GM21381 (cell line): ENCODE measurements around the gene EPB41L4A.
"Not testable (repeated sequence)": the region's sequence is repeated elsewhere in the genome, so short reads cannot be mapped to it uniquely, and the experiment has no call there.

Source experiments
- ATAC-seq: cut with Tn5 transposase; IDR thresholded peaks from one replicate; pipeline ENCODE4 v1.9.1; 2021; ENCODE audit warnings: mild to moderate bottlenecking, moderate library complexity; ENCODE audit not compliant: unreplicated experiment

Gene EPB41L4A, protein sequence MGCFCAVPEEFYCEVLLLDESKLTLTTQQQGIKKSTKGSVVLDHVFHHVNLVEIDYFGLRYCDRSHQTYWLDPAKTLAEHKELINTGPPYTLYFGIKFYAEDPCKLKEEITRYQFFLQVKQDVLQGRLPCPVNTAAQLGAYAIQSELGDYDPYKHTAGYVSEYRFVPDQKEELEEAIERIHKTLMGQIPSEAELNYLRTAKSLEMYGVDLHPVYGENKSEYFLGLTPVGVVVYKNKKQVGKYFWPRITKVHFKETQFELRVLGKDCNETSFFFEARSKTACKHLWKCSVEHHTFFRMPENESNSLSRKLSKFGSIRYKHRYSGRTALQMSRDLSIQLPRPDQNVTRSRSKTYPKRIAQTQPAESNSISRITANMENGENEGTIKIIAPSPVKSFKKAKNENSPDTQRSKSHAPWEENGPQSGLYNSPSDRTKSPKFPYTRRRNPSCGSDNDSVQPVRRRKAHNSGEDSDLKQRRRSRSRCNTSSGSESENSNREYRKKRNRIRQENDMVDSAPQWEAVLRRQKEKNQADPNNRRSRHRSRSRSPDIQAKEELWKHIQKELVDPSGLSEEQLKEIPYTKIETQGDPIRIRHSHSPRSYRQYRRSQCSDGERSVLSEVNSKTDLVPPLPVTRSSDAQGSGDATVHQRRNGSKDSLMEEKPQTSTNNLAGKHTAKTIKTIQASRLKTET

DNA sequence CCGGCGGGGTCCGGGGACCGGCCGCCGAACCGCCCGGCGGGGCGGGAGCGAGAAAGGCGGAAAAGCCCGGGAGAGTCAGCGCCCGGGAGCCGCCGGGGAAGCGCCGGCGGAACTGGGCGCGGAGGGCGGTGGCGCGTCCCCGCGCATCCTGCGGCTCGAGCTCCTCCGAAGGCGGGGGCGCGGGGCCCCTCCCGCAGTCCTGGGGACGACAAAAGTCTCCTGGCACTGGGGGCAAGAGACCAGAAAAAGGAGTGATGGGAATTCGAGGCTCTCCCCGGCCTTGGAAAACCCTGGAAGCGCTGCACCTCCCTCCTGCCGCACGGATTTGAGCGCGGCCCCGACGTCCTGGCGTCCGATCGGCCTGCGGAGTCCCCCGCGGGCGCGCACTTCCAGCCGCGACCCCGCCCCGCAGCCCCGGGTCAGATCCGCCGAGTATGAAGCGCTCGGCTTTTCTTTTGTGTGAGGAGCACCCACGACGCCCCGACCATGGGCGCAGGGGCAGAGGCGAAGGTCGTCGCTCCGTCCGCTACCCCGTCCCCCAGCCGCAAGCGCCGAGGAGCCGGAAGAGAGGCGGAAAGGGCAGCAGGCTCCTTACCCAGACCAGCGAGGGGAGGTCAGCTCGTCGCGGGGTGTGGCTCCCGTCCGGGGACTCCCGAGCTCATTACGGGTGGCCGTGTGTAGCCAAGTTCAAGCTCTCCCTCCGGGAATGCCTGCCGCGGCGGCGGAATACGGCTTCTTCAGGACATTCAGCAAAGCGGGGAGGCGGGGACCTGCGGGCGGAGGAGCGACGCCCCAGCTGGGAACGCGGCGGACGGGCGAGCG lies at the start of gene EPB41L4A:
Gene EPB41L4A, minus strand, starts transcription at position 114 of the 822 bp plus-strand sequence. CDS start 238 bp downstream, outside the sequence.
- peak; percentile 28 for ATAC-seq

DNA sequence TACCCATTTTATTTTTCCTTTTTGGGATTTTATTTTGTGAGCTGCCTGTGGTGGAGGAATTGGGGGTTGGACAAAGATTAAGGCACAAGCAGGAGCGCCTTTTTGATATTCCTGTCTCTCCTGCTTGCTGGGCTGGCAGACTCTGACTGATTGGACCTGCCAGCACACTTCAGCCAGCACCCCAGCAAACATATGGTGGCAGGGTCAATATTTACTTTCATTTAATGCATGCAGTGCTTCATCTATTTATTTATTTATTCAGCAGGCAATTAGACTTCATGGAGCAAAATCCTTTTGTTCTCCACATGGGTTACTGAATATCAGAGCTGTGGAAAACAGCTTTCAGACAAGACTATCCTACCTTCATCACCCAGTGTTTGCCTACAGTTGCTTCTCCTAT lies 48.4 kb upstream of the EPB41L4A start:
- ATAC-seq, result no peak

DNA sequence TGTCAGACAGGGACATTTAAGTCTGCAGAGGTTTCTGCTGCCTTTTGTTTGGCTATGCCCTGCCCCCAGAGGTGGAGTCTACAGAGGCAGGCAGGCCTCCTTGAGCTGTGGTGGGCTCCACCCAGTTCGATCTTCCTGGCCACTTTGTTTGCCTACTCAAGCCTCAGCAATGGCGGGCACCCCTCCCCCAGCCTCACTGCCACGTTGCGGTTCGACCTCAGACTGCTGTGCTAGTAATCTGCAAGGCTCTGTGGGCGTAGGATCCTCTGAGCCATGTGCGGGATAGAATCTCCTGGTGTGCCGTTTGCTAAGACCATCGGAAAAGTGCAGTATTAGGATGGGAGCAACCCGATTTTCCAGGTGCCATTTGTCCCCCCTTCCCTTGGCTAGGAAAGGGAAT lies 47.2 kb upstream of the EPB41L4A start:
- not testable (repeated sequence) for ATAC-seq

DNA sequence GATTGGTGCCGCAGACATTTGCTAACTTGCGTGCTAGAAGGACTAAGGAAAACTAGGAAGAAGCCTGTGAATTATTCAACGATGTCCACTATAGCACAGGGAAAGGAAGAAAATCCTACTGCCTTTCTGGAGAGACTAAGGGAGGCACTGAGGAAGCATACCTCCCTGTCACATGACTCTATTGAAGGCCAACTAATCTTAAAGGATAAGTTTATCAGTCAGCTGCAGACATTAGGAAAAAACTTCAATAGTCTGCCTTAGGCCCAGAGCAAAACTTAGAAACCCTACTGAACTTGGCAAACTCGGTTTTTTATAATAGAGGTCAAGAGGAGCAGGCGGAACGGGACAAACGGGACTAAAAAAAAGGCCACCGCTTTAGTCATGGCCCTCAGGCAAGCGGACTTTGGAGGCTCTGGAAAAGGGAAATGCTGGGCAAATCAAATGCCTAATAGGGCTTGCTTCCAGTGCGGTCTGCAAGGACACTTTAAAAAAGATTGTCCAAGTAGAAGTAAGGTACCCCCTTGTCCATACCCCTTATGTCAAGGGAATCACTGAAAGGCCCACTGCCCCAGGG lies 28.2 kb upstream of the EPB41L4A start:
- ATAC-seq, result not testable (repeated sequence)

DNA sequence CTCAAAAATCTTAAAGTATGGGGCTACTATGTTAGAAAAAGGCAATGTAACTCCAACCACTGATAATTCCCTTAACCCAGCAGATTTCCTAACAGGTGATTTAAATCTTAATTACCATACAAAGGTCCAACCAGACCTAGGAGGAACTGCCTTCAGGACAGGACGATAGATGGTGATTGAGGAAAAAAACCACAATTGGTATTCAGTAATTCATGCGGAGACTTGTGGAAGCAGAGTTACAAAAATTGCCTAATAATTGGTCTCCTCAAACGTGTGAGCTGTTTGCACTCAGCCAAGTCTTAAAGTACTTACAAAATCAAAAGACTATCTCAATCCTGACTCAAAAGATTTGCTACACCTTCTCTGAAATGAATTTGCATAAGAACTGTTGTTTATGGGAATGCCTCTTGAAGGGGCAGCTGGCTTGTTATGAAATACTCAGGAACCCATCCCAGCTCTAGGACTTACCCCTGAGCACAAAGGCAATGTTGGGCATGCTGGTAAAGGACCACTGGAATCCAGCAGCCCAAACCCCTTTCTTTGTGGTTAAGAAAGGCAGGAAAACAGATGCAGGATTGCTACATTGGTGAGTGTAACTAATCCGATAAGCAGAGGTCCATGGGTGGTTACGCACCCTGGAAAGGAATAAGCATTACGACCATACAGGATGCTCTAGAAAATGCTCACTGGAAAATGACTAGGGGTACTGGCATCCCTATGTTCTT lies 26.7 kb upstream of the EPB41L4A start:
- no peak for ATAC-seq

DNA sequence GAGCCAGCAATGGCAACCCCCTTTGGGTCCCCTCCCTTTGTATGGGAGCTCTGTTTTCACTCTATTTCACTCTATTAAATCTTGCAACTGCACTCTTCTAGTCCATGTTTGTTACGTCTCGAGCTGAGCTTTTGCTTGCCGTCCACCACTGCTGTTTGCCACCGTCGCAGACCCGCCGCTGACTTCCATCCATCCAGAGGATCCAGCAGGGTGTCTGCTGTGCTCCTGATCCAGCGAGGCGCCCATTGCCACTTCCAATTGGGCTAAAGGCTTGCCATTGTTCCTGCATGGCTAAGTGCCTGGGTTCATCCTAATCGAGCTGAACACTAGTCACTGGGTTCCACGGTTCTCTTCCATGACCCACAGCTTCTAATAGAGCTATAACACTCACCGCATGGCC lies 24.9 kb upstream of the EPB41L4A start:
- not testable (repeated sequence) for ATAC-seq

DNA sequence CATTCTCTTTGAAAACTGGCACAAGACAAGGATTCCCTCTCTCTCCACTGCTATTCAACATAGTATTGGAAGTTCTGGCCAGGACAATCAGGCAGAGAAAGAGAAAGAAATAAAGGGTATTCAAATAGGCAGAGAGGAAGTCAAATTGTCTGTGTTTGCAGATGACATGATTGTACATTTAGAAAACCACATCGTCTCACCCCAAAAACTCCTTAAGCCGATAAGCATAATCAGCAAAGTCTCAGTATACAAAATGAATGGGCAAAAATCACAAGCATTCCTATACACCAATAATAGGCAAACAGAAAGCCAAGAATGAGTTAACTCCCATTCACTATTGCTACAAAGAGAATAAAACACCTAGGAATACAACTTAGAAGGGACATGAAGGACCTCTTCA lies 21.0 kb upstream of the EPB41L4A start:
- ATAC-seq, result no peak

DNA sequence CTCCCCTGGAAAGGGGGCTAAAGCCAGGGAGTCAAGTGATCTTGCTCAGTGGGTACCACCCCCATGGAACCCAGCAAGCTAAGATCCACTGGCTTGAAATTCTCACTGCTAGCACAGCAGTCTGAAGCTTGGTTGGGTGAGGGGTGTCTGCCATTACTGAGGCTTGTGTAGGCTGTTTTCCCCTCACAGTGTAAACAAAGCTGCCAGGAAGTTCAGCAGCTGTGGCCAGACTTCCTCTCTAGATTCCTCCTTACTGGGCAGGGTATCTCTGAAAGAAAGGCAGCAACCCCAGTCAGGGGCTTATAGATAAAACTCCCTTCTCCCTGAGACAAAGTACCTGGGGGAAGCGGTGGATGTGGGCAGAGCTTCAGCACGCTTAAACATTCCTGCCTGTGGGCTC lies 17.1 kb upstream of the EPB41L4A start:
- ATAC-seq, result no peak

DNA sequence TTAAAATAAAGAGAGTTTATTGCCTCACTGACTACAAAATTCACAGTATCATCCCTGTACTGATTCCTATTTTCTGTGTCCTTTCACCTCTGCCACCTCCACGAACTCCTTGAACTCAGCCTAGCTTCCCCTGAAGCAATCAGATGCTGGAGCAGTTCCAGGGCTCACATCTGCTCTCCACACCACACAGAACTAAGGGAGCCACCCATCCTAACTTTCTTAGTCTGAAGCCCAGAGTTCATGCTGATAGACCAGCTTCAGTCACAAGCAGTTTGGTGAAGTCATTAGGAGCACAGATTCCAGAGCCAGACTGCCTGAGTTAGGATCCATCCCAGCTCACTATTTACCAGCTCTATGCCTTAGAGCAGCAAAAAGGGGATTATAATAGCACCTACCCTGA lies 15.6 kb upstream of the EPB41L4A start:
- ATAC-seq, result no peak

DNA sequence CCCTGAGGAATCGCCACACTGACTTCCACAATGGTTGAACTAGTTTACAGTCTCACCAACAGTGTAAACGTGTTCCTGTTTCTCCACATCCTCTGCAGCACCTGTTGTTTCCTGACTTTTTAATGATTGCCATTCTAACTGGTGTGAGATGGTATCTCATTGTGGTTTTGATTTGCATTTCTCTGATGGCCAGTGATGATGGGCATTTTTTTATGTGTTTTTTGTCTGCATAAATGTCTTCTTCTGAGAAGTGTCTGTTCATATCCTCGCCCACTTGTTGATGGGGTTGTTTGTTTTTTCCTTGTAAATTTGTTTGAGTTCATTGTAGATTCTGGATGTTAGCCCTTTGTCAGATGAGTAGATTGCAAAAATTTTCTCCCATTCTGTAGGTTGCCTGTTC lies 7.1 kb upstream of the EPB41L4A start:
- not testable (repeated sequence) for ATAC-seq

DNA sequence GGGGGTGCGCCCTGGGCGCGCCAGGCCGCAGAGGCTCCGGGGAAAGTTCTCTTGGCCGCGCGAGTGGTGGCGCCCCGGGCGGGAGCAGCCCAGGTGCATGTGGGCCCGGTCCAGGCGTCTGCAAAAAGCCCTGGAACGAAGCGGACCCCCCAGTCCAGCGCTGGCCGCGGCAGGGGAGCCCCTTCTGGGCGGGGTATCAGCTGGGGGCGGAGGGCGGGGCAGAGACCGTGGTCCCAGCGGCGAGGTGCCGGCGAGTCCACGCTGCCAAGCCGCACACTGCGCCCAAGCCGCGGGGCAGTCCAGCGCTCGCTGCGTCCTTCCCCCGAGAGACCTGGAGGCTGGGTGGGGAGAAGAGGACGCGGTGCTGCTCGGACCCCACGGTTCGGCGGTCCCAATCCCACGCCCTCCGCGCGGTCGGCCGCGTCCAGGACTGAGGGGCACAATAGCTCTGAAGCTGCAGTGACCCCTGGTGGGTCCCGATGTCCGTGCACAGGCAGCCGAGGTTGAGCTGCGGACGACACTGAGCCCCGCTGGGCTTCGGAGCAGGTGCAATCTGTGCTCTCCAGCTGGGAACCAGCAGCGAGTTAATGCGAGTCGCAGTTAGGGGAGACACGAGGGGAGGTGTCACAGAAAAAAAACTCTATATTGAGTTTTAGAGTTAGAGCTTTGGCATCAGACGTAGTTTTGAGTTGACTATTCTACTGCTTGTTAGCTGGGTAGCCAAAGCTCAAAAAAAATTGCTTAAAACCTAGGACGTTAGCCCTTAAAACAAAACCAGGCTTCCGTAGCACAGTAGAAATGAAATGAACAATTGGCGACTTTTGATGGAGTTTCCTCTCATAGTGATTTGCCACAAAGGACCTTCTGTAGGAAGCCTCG lies 1.1 kb upstream of the EPB41L4A start:
- peak; percentile 78 for ATAC-seq

DNA sequence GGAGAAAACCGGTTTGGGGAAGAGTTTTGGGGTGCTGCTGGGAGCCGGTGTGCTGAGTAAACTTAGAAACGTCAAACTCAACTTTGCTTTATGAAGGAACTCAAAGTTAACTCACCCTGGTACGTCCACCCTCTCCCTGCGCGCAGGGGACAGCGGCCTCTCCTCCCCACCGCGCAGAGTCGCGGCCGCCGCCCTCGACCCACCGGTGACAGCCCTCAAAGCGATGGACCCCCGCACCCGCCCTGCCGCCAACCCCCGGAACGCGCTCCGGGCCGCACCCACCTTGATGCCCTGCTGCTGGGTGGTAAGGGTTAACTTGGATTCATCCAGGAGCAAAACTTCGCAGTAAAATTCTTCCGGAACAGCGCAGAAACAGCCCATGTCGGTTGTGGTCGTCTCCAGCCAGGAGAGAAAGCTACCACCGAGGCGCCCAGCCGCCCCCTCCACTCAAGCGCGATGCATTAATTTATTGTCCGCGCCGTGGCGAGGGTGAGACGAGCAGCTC lies 366 bp downstream of the EPB41L4A start:
- no peak for ATAC-seq

DNA sequence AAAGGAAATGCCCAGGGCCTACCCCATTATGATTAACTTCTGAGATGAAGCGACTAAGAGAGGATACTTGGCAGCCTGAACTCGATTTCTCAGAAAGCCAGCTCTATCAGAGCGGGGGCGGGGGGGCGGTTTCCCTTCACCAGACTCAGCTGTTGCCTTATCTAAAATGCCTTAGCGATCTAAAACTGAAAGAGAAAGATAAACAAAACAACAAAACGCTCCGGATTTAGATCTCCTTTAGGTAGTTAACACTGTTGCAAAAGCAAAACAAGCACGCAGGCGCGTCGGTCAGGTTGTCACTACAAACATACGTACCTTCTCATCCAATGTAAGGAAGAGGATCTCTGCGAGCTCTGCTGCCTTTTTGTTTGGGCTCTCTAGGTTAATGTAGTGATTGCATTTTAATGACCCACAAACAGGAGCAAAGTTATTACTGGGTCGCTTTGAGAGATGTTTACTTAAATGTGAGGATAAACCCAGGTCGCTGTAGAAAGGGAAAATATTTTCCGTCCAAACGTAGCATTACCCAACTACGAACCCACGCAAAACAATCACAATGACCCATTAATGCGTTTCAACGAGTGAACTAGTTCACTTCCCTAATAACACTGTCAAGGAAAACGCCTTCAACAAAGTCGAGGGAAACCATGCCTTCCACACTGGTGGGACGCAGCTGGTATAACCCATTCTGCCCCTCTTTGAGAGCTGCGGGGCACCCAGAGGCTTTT lies 982 bp downstream of the EPB41L4A start:
- ATAC-seq, result peak; percentile 45

DNA sequence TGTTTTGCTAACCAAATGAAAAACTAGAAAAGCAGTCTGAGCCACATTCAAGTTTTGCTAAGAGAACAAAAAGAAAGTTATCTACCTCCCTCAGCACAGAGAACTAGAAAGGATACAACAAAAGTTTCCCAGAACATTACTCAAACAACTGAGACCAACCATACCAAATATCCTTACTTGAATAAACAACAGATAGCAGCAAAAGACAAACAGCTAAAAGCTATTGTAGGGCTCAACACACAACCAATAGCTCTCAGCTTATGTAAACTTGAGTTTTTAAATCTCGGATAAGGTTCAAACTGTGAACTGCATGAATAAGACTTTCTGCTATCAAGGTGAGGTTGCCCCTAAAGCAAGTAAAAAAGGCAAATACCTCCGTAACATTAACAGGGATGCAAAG lies 3.5 kb downstream of the EPB41L4A start:
- no peak for ATAC-seq

DNA sequence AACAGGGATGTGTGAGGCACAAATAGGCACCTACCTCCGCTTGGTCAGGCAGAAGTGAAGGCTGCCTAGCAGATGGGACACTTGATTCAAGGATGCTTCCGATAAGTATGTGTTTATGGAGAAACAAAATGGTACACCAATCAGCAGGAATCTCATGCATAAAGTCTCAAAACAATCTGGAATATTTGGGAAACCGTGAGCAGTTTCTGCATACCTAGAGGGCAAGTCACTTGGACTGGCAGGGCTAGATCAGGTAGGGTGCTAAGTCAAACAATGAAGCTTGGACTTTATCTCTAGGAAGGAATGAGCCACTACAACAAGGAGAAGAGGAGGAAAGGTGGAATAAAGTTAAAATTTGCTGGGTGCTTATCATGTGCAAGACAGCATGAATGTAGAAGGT lies 5.5 kb downstream of the EPB41L4A start:
- ATAC-seq, result no peak

DNA sequence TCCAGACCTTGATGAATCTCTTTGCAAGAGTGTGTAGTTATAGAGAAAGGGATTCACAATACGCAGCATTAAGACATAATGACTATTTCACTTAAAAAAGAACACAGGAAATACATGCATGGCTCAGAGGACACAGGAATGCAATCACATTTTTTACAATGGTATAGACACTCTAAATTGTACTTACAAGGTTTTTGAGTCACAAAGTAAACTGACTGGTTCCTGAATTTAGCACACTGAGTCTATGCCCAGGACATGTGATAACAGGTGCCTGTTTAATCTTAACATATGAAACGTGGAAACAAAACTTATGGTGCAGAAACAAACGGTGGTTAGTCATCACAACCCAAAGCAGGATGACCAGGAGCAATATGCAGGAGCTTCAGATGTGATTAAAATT lies 6.7 kb downstream of the EPB41L4A start:
- ATAC-seq, result no peak

DNA sequence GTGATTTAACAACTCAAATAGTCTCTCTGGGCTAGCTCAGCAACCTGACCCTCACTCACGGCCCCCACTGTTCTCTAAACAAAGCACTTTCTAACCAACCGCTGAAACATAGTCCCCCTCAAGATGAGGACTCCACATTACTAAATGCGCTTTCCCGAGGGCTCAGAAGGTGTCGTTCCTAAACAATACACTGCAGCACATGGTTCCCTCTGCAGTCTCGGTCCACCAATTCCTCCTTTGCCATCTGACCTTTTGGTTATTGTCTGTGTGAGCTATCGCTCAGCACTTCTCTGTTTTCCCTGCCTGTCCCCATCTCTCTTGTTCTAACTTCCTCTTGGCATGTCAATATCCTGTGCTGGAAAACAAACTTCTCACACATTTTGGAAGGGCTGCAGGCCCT lies 7.2 kb downstream of the EPB41L4A start:
- no peak for ATAC-seq

DNA sequence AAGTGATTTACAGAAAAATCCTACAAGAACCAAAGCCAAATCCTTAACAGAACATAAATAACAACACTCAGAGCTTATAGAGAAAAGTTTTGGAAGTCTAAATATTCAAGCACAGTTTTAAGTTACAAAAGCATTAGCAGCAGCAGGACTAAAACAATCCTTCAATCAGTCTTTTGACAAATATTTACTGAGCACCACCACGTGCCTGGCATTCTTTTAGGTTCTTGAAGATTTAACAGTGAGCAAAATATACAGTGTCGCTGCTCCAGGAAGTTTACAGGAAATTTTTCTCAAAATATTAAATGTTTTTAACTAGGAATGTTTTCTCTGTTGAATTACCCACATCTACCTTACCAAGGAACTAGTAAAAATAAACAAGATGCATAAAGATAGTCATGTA lies 11.4 kb downstream of the EPB41L4A start:
- no peak for ATAC-seq

DNA sequence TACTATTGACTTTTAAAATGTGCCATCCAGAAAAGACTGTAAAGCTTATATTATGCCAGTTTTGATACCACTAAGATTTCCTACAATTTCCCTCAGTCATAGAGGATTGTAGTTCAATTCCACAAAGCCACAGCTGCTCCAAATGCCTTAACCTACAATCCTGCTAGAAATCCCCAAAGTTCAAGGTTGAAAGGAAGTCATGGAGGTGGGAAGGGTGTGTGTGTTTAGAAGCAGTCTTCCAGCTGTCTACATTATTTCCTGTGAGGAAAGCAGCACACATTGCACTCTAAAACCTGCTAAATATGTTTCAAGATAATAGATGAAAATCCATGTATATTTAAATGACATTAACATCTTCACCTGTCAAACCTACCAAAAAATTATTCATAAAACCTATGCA lies 11.8 kb downstream of the EPB41L4A start:
- no peak for ATAC-seq
